Chondrocyte (in vitro differentiated cells): Measurements from ENCODE around the gene FGA. TPM values are rescaled to one million over a fixed set of nuclear protein-coding genes. Genes with fewer than 3 reads are reported as not detected.

Experiments used
- DNase-seq: peaks from one replicate; pipeline ENCODE4 v3.0.0; 2021; ENCODE audit warnings: mixed read lengths, low spot score
- H3K27ac Mint-ChIP-seq: one replicate; pipeline ENCODE4 v1.8.0; 2021; ENCODE audit warnings: mild to moderate bottlenecking, moderate library complexity, mixed read lengths; ENCODE audit not compliant: unreplicated experiment
- H3K27me3 Mint-ChIP-seq: 2 replicates; pipeline ENCODE4 v1.8.0; 2021; ENCODE audit warnings: low read depth, mixed read lengths
- H3K36me3 Mint-ChIP-seq: 2 replicates; pipeline ENCODE4 v1.8.0; 2021; ENCODE audit warnings: low read depth, mixed read lengths
- H3K4me1 Mint-ChIP-seq: 2 replicates; pipeline ENCODE4 v1.8.0; 2021; ENCODE audit warnings: low read depth, mild to moderate bottlenecking, mixed read lengths
- H3K4me3 Mint-ChIP-seq: one replicate; pipeline ENCODE4 v1.8.0; 2021; ENCODE audit warnings: mild to moderate bottlenecking, moderate library complexity, mixed read lengths; ENCODE audit not compliant: unreplicated experiment
- H3K9me3 Mint-ChIP-seq: 2 replicates; pipeline ENCODE4 v1.8.0; 2021; ENCODE audit warnings: low read depth, mixed read lengths
- CTCF ChIP-seq: fragments of 200-600 bp; sonication (generic); IDR thresholded peaks from 2 replicates; pipeline ENCODE4 v1.5.0; 2021; ENCODE audit warnings: antibody characterized with exemption, mild to moderate bottlenecking, moderate library complexity
- total RNA-seq: library from RNA; stranded (reverse); gene quantifications from 3 replicates; pipeline ENCODE4 v1.2.1, GENCODE V29; 2021

FGA gene
- total RNA-seq, 1 donor from 2014 or later: not detected

- H3K4me3 Mint-ChIP-seq: no peak overlapping the region
- no peaks in the 10 kb centered on the region for H3K36me3 Mint-ChIP-seq
- H3K27ac Mint-ChIP-seq: no peak overlapping the region
- TF ChIP-seq CTCF: no peak
- DNase-seq: no peak
- no peaks in the 10 kb centered on the region for H3K4me1 Mint-ChIP-seq
- peaks cover 17% of the 10 kb centered on the region for H3K27me3 Mint-ChIP-seq
- H3K9me3 Mint-ChIP-seq: no peaks in the 10 kb centered on the region
Measured at GRCh38 chr4:154569028-154569427, 21.5 kb downstream of the FGA start.

- Mint-ChIP-seq H3K9me3 (no peaks in the 10 kb centered on the region), H3K4me1 (no peaks in the 10 kb centered on the region), H3K27me3 (peaks cover 18% of the 10 kb centered on the region), H3K27ac (no peak overlapping the region), H3K36me3 (no peaks in the 10 kb centered on the region), H3K4me3 (no peak overlapping the region)
- no peak for TF ChIP-seq CTCF
- no peak for DNase-seq
Measured at GRCh38 chr4:154566639-154567204, 23.8 kb downstream of the FGA start.

- Mint-ChIP-seq H3K36me3 (no peaks in the 10 kb centered on the region), H3K27ac (no peak overlapping the region), H3K27me3 (peaks cover 22% of the 10 kb centered on the region), H3K9me3 (no peaks in the 10 kb centered on the region), H3K4me1 (peaks cover 3% of the 10 kb centered on the region), H3K4me3 (no peak overlapping the region)
- TF ChIP-seq CTCF: no peak
- DNase-seq: no peak
Measured at GRCh38 chr4:154565704-154566103, 24.8 kb downstream of the FGA start.

- peaks cover 3% of the 10 kb centered on the region for H3K4me1 Mint-ChIP-seq
- no peaks in the 10 kb centered on the region for H3K36me3 Mint-ChIP-seq
- H3K4me3 Mint-ChIP-seq: no peak overlapping the region
- DNase-seq: no peak
- no peak for TF ChIP-seq CTCF
- H3K27ac Mint-ChIP-seq: no peak overlapping the region
- H3K9me3 Mint-ChIP-seq: no peaks in the 10 kb centered on the region
- H3K27me3 Mint-ChIP-seq: peaks cover 18% of the 10 kb centered on the region
Measured at GRCh38 chr4:154564311-154564710, 26.2 kb downstream of the FGA start.

- H3K4me1 Mint-ChIP-seq: peaks cover 3% of the 10 kb centered on the region
- DNase-seq: no peak
- H3K27me3 Mint-ChIP-seq: peaks cover 20% of the 10 kb centered on the region
- no peaks in the 10 kb centered on the region for H3K9me3 Mint-ChIP-seq
- H3K27ac Mint-ChIP-seq: no peak within 1 kb of the TSS
- H3K4me3 Mint-ChIP-seq: no peak within 1 kb of the TSS
- no peak for TF ChIP-seq CTCF
- no peaks in the 10 kb centered on the region for H3K36me3 Mint-ChIP-seq
Measured at GRCh38 chr4:154562697-154563254, 27.8 kb downstream of the FGA start, which contains the start of gene FGB. Gene FGB, plus strand, starts transcription at chr4:154563011. Its CDS starts 8 bp downstream, at chr4:154563019.
